ENCODE results near the gene SIM1. TPM values are rescaled to one million over a fixed set of nuclear protein-coding genes. Genes with fewer than 3 reads are reported as not detected.

Gene SIM1
- total RNA-seq, 1 donor from 2014 or later: not detected

DNA sequence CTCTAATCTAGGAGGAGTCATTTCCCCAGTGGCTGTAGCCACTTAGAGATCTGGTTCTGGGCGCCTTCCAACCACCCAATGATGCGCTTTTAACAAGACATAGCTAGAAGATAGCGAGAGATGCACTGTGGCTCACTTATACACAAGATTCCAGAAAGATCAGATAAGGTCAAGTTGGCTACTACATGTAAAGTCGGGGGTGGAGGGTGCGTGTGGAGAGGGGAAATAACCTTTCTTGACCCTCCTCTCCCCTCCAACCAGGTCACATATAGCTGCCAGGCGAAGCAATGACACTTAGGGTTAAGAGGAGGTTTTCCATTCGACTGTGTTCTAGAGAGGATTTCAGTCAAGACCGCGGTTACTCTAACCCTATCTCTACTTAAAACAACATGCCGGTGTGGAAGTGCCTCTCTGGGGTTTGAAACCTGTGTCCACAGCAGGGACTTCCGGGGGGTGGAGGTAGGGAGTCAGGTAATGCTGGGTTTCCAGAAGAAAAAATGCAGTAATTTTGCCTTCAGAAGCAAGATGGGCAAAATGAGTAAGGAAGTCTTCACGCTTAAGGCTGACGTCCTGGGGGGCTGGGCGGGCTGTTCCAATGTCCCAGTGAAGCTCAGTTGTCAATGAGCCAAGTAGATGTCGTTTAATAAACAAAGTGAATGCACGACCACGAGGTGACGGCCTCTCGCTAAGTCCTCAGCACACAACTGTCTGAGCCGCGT is 1.8 kb upstream of the SIM1 start:
- H3K27me3 Mint-ChIP-seq (ENCODE audit: low read depth): peaks cover 88% of the 10 kb centered on the region
- H3K9me3 Mint-ChIP-seq: peaks cover 28% of the 10 kb centered on the region
- H3K36me3 Mint-ChIP-seq (ENCODE audit: low read depth): peaks cover 22% of the 10 kb centered on the region
- no peak overlapping the region for H3K27ac Mint-ChIP-seq
- DNase-seq (ENCODE audit: low spot score): no peak
- peaks cover 23% of the 10 kb centered on the region for H3K4me1 Mint-ChIP-seq (ENCODE audit: low read depth)
- no peak overlapping the region for H3K4me3 Mint-ChIP-seq (ENCODE audit: low read depth)
- intact Hi-C loops (cut with micrococcal nuclease): loop anchor here (1.0 to 2.0 kb wide), 2 partner anchors 20 to 862 kb away; no protein-coding TSS in a partner anchor

- H3K27ac Mint-ChIP-seq: no peak overlapping the region
- H3K27me3 Mint-ChIP-seq (ENCODE audit: low read depth): peaks cover 88% of the 10 kb centered on the region
- peaks cover 21% of the 10 kb centered on the region for H3K36me3 Mint-ChIP-seq (ENCODE audit: low read depth)
- DNase-seq (ENCODE audit: low spot score): no peak
- H3K4me1 Mint-ChIP-seq (ENCODE audit: low read depth): peaks cover 25% of the 10 kb centered on the region
- peaks cover 28% of the 10 kb centered on the region for H3K9me3 Mint-ChIP-seq
- intact Hi-C loops (cut with micrococcal nuclease): loop anchor here (1.0 to 2.0 kb wide), 3 partner anchors 11 to 861 kb away; no protein-coding TSS in a partner anchor
- H3K4me3 Mint-ChIP-seq (ENCODE audit: low read depth): no peak overlapping the region
Observed at GRCh38 chr6:100465701-100466409, 1.1 kb upstream of the SIM1 start.

- Mint-ChIP-seq H3K36me3 (ENCODE audit: low read depth) (peaks cover 19% of the 10 kb centered on the region), H3K27ac (no peak overlapping the region), H3K4me1 (ENCODE audit: low read depth) (peaks cover 25% of the 10 kb centered on the region), H3K4me3 (ENCODE audit: low read depth) (no peak overlapping the region), H3K27me3 (ENCODE audit: low read depth) (peaks cover 89% of the 10 kb centered on the region), H3K9me3 (peaks cover 28% of the 10 kb centered on the region)
- no peak for DNase-seq (ENCODE audit: low spot score)
- intact Hi-C loops (cut with micrococcal nuclease): no loop called here
Observed at GRCh38 chr6:100464162-100464851, 414 bp downstream of the SIM1 start.

- intact Hi-C loops (cut with micrococcal nuclease): loop anchor here (2.0 kb wide), 1 partner anchor 1629 kb away; the partner anchor contains the start of gene POU3F2
- Mint-ChIP-seq H3K27ac (no peak overlapping the region), H3K9me3 (peaks cover 28% of the 10 kb centered on the region), H3K36me3 (ENCODE audit: low read depth) (peaks cover 19% of the 10 kb centered on the region), H3K4me3 (ENCODE audit: low read depth) (no peak overlapping the region), H3K4me1 (ENCODE audit: low read depth) (peaks cover 25% of the 10 kb centered on the region), H3K27me3 (ENCODE audit: low read depth) (peaks cover 90% of the 10 kb centered on the region)
- no peak for DNase-seq (ENCODE audit: low spot score)
Observed at GRCh38 chr6:100463630-100464161, 1.0 kb downstream of the SIM1 start.

- Mint-ChIP-seq H3K9me3 (peaks cover 26% of the 10 kb centered on the region), H3K36me3 (ENCODE audit: low read depth) (peaks cover 18% of the 10 kb centered on the region), H3K4me1 (ENCODE audit: low read depth) (peaks cover 25% of the 10 kb centered on the region), H3K27me3 (ENCODE audit: low read depth) (peaks cover 91% of the 10 kb centered on the region), H3K27ac (no peak overlapping the region), H3K4me3 (ENCODE audit: low read depth) (no peak overlapping the region)
- no peak for DNase-seq (ENCODE audit: low spot score)
- intact Hi-C loops (cut with micrococcal nuclease): loop anchor here (2.0 kb wide), 1 partner anchor 1628 kb away; the partner anchor contains the start of gene POU3F2
Observed at GRCh38 chr6:100462706-100463629, 1.8 kb downstream of the SIM1 start.

GRCh38 chr6:100461917-100462705 is 2.6 kb downstream of the SIM1 start:
- peaks cover 21% of the 10 kb centered on the region for H3K4me1 Mint-ChIP-seq (ENCODE audit: low read depth)
- intact Hi-C loops (cut with micrococcal nuclease): loop anchor here (2.0 kb wide), 1 partner anchor 1627 kb away; the partner anchor contains the start of gene POU3F2
- no peak overlapping the region for H3K4me3 Mint-ChIP-seq (ENCODE audit: low read depth)
- no peak overlapping the region for H3K27ac Mint-ChIP-seq
- peaks cover 21% of the 10 kb centered on the region for H3K9me3 Mint-ChIP-seq
- no peak for DNase-seq (ENCODE audit: low spot score)
- peaks cover 90% of the 10 kb centered on the region for H3K27me3 Mint-ChIP-seq (ENCODE audit: low read depth)
- H3K36me3 Mint-ChIP-seq (ENCODE audit: low read depth): peaks cover 16% of the 10 kb centered on the region

GRCh38 chr6:100461278-100461916 is 3.3 kb downstream of the SIM1 start:
- H3K27me3 Mint-ChIP-seq (ENCODE audit: low read depth): peaks cover 88% of the 10 kb centered on the region
- H3K4me3 Mint-ChIP-seq (ENCODE audit: low read depth): no peak overlapping the region
- H3K36me3 Mint-ChIP-seq (ENCODE audit: low read depth): peaks cover 16% of the 10 kb centered on the region
- intact Hi-C loops (cut with micrococcal nuclease): no loop called here
- peaks cover 14% of the 10 kb centered on the region for H3K9me3 Mint-ChIP-seq
- no peak for DNase-seq (ENCODE audit: low spot score)
- H3K4me1 Mint-ChIP-seq (ENCODE audit: low read depth): peaks cover 15% of the 10 kb centered on the region
- H3K27ac Mint-ChIP-seq: no peak overlapping the region

DNA sequence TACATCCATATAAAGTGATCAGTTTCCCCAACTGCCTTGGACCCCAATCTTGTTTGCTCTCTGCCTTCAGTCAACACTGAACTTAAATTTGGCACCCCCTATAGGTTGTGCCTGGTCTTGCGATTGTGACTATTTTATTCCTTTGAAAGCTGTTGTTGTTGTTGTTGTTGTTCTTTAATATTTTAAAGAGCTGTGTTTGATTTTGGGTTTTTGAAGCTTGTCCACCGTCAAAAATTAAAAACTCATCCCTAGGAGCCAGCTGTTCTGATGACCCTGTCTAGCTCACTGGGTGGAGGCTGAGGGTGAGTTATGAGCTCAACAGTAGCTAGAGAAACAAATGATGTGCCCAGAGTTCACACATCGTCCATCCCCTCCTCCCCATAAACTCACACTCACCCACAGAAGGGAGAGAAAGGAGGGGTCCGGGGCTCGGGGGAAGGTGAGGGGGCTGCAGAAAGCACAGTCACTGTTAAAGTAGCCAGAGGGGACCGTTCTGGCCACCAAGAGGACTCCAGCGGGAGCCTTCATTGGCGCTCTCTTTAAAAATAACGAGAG is 4.0 kb downstream of the SIM1 start:
- H3K4me1 Mint-ChIP-seq (ENCODE audit: low read depth): peaks cover 13% of the 10 kb centered on the region
- H3K36me3 Mint-ChIP-seq (ENCODE audit: low read depth): peaks cover 12% of the 10 kb centered on the region
- no peak overlapping the region for H3K27ac Mint-ChIP-seq
- intact Hi-C loops (cut with micrococcal nuclease): no loop called here
- H3K27me3 Mint-ChIP-seq (ENCODE audit: low read depth): peaks cover 86% of the 10 kb centered on the region
- H3K4me3 Mint-ChIP-seq (ENCODE audit: low read depth): no peak overlapping the region
- peaks cover 10% of the 10 kb centered on the region for H3K9me3 Mint-ChIP-seq
- DNase-seq (ENCODE audit: low spot score): no peak

- peaks cover 15% of the 10 kb centered on the region for H3K4me1 Mint-ChIP-seq (ENCODE audit: low read depth)
- peaks cover 5% of the 10 kb centered on the region for H3K9me3 Mint-ChIP-seq
- intact Hi-C loops (cut with micrococcal nuclease): loop anchor here (5.0 kb wide), 1 partner anchor 943 kb away; no protein-coding TSS in a partner anchor
- peaks cover 88% of the 10 kb centered on the region for H3K27me3 Mint-ChIP-seq (ENCODE audit: low read depth)
- H3K36me3 Mint-ChIP-seq (ENCODE audit: low read depth): peaks cover 12% of the 10 kb centered on the region
- no peak overlapping the region for H3K4me3 Mint-ChIP-seq (ENCODE audit: low read depth)
- no peak for DNase-seq (ENCODE audit: low spot score)
- no peak overlapping the region for H3K27ac Mint-ChIP-seq
Observed at GRCh38 chr6:100459592-100460184, 5.0 kb downstream of the SIM1 start.

- Mint-ChIP-seq H3K27ac (no peak overlapping the region), H3K4me3 (ENCODE audit: low read depth) (no peak overlapping the region), H3K27me3 (ENCODE audit: low read depth) (peaks cover 90% of the 10 kb centered on the region), H3K4me1 (ENCODE audit: low read depth) (peaks cover 15% of the 10 kb centered on the region), H3K9me3 (peaks cover 5% of the 10 kb centered on the region), H3K36me3 (ENCODE audit: low read depth) (peaks cover 12% of the 10 kb centered on the region)
- intact Hi-C loops (cut with micrococcal nuclease): loop anchor here (5.0 kb wide), 1 partner anchor 943 kb away; no protein-coding TSS in a partner anchor
- no peak for DNase-seq (ENCODE audit: low spot score)
Observed at GRCh38 chr6:100458841-100459591, 5.7 kb downstream of the SIM1 start.

All from activated T-helper 2 cell treated with anti-CD3 and anti-CD28 coated beads, Interferon-gamma antibody, Interleukin-2, Interleukin-4, amounts not matched to agents 10 μg/mL and 5 μg/mL and 100 μg/mL, durations not matched to agents 14 hours and 24 hours and 36 hours (primary cell).